Right ventricle myocardium inferior (tissue), 1 donor: ENCODE data around the gene GALNT2. TPM values are rescaled to one million over a fixed set of nuclear protein-coding genes. Genes with fewer than 3 reads are reported as not detected.
A peak's percentile ranks its signal among the peaks of the same experiment; 100 is the strongest.

ENCODE experiments used
- ATAC-seq: fragments of 200-7000 bp; cut with Tn5 transposase; one replicate; pipeline ENCODE4 v1.9.1; 2020; ENCODE audit warnings: mild to moderate bottlenecking, moderate library complexity
- DNase-seq: peaks from one replicate; pipeline ENCODE4 v3.0.0; 2021; ENCODE audit errors: missing footprints
- intact Hi-C: fragments of 100-400 bp; cut with DNase I; formaldehyde crosslinking; loops from one replicate; pipeline ENCODE4 v1.11.0; 2022
- total RNA-seq: library from RNA; stranded (reverse); fragmentation: NEBNext Ultra II Directional; extraction: Animal tissue kit (Norgen Biotek cat#: 25700); gene quantifications from one replicate; pipeline ENCODE4 v1.2.1, GENCODE V29; 2021
- donor health status: DM: no; HTN: yes; CAD: no; lungs with severe emphysema.

GALNT2 gene
- total RNA-seq, 1 donor from 2014 or later: 29.2 TPM

GRCh38 chr1:230226814-230227213 is 159.8 kb downstream of the GALNT2 start:
- DNase-seq (no peak), ATAC-seq (no peak)
- intact Hi-C loops: loop anchor here (5.0 kb wide), 1 partner anchor 40 kb away; no protein-coding TSS in a partner anchor

- ATAC-seq (no peak), DNase-seq (no peak)
- intact Hi-C loops: loop anchor here (5.0 kb wide), 1 partner anchor 39 kb away; no protein-coding TSS in a partner anchor
These were observed 161.3 kb downstream of the GALNT2 start for GRCh38 chr1:230228236-230228897.

GRCh38 chr1:230230273-230230672 is 163.2 kb downstream of the GALNT2 start:
- ATAC-seq: peak; percentile 38
- intact Hi-C loops: no loop called here
- DNase-seq: no peak

GRCh38 chr1:230230948-230231773 is 164.1 kb downstream of the GALNT2 start:
- no peak for ATAC-seq
- no peak for DNase-seq
- intact Hi-C loops: no loop called here

GRCh38 chr1:230231774-230232145 is 164.7 kb downstream of the GALNT2 start:
- ATAC-seq (peak; percentile 81), DNase-seq (peak; percentile 81)
- intact Hi-C loops: no loop called here

- intact Hi-C loops: no loop called here
- DNase-seq (no peak), ATAC-seq (no peak)
These were observed 165.3 kb downstream of the GALNT2 start for GRCh38 chr1:230232371-230232771.

- ATAC-seq (no peak), DNase-seq (no peak)
- intact Hi-C loops: no loop called here
These were observed 166.7 kb downstream of the GALNT2 start for GRCh38 chr1:230233786-230234185.

GRCh38 chr1:230235876-230236275 is 168.8 kb downstream of the GALNT2 start:
- no peak for ATAC-seq
- intact Hi-C loops: no loop called here
- no peak for DNase-seq

- DNase-seq (no peak), ATAC-seq (no peak)
- intact Hi-C loops: no loop called here
These were observed 169.4 kb downstream of the GALNT2 start for GRCh38 chr1:230236301-230237008.

GRCh38 chr1:230237009-230237370 is 170.0 kb downstream of the GALNT2 start:
- peak; percentile 5 for ATAC-seq
- DNase-seq: no peak
- intact Hi-C loops: no loop called here

GRCh38 chr1:230237805-230238204 is 170.8 kb downstream of the GALNT2 start:
- no peak for ATAC-seq
- intact Hi-C loops: no loop called here

GRCh38 chr1:230240446-230241086 is 173.5 kb downstream of the GALNT2 start:
- ATAC-seq (no peak), DNase-seq (no peak)
- intact Hi-C loops: no loop called here

More at GRCh38 chr1:230237805-230238204, 170.8 kb downstream of the GALNT2 start:
- no peak for DNase-seq

- DNase-seq (no peak), ATAC-seq (no peak)
- intact Hi-C loops: no loop called here
These were observed 175.3 kb downstream of the GALNT2 start for GRCh38 chr1:230242326-230242725.

- ATAC-seq (no peak), DNase-seq (no peak)
- intact Hi-C loops: no loop called here
These were observed 176.1 kb downstream of the GALNT2 start for GRCh38 chr1:230243146-230243545.

GRCh38 chr1:230243583-230244353 is 176.7 kb downstream of the GALNT2 start:
- no peak for ATAC-seq
- intact Hi-C loops: no loop called here
- DNase-seq: no peak

- DNase-seq (no peak), ATAC-seq (no peak)
- intact Hi-C loops: no loop called here
These were observed 179.5 kb downstream of the GALNT2 start for GRCh38 chr1:230246551-230246950.

- no peak for ATAC-seq
- intact Hi-C loops: no loop called here
These were observed 181.2 kb downstream of the GALNT2 start for GRCh38 chr1:230248016-230248888.

GRCh38 chr1:230248889-230249270 is 181.8 kb downstream of the GALNT2 start:
- intact Hi-C loops: no loop called here
- ATAC-seq (no peak), DNase-seq (no peak)

More at GRCh38 chr1:230248016-230248888, 181.2 kb downstream of the GALNT2 start:
- DNase-seq: no peak
